Measurements from ENCODE around the gene NONO.

Gene NONO

DNA sequence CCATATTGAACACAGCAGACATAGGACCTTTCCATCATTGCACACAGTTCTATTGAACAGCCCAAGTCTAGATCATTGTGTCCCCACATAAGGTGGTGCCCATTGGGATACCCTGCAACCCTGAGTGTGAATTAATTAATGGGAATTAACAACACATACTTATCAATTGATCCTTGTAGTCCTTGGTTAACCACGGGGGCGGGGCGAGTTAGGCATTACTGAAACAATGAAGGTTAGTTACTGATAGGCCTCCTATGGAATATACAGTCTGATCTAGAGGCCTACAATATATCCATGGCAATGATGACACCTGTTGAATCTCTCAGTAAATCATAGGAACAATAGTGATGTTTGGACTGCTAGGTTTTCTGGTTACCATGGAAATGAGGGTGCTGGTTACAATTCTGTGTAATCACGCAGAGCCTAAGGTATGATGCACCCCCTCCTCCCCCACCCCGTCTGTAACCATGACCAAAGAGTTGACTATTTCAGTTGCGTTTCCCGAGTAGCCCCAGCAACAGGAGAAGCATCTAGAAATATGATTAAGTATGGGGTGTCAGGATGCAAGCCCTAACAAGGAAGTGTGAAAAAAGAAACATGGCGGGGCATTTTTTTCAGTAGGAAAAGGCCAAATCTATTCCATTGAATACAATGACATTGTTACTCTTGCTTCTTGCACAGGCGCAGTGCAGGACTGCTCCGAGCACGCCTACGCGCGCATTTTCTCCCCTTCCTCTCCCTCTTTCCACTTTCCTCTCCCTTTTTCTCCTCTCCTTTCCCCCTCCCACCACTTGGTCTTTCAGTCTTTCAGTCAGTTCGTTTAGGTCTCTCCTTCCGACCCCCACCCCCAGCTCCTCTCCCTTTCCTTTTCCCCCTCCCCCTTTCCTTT, 677 bp upstream of the NONO start:
- peaks cover 18% of the 10 kb centered on the region for H3K4me1 ChIP-seq (ENCODE audit: control insufficient read depth, low read length)
- H4K20me1 ChIP-seq (ENCODE audit: control insufficient read depth, insufficient read depth, low read depth, low read length), result peaks cover 5% of the 10 kb centered on the region; the same call in 1 of the 2 replicates
- H3K27me3 ChIP-seq (ENCODE audit: control insufficient read depth, low read length), result no peaks in the 10 kb centered on the region
- H3K27ac ChIP-seq (ENCODE audit: low read depth, low read length), result peak overlapping the region; percentile 76
- H3K4me3 ChIP-seq (ENCODE audit: low read length), result peak overlapping the region; percentile 93
- H3K9me3 ChIP-seq (ENCODE audit: control insufficient read depth, insufficient read depth, low read length), result no peaks in the 10 kb centered on the region
- no peaks in the 10 kb centered on the region for H3K9me2 ChIP-seq (replicated peaks; ENCODE audit: control insufficient read depth, low read length)
- H3K79me2 ChIP-seq (ENCODE audit: control insufficient read depth, low read length), result peaks cover 47% of the 10 kb centered on the region
- TF ChIP-seq EZH2phosphoT487 (IDR thresholded peaks at IDR 0.05; ENCODE audit: borderline replicate concordance, low read length), result no peak
- TF ChIP-seq, protein P1, sequence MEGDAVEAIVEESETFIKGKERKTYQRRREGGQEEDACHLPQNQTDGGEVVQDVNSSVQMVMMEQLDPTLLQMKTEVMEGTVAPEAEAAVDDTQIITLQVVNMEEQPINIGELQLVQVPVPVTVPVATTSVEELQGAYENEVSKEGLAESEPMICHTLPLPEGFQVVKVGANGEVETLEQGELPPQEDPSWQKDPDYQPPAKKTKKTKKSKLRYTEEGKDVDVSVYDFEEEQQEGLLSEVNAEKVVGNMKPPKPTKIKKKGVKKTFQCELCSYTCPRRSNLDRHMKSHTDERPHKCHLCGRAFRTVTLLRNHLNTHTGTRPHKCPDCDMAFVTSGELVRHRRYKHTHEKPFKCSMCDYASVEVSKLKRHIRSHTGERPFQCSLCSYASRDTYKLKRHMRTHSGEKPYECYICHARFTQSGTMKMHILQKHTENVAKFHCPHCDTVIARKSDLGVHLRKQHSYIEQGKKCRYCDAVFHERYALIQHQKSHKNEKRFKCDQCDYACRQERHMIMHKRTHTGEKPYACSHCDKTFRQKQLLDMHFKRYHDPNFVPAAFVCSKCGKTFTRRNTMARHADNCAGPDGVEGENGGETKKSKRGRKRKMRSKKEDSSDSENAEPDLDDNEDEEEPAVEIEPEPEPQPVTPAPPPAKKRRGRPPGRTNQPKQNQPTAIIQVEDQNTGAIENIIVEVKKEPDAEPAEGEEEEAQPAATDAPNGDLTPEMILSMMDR (IDR thresholded peaks at IDR 0.05; ENCODE audit: low read depth, low read length, poor library complexity, severe bottlenecking), result no peak
- H3K4me2 ChIP-seq (ENCODE audit: low read length), result peak overlapping the region; percentile 71
- H3K36me3 ChIP-seq (ENCODE audit: control insufficient read depth, low read length), result peaks cover 35% of the 10 kb centered on the region
- H3F3A ChIP-seq (ENCODE audit: control insufficient read depth, insufficient read depth), result no peaks in the 10 kb centered on the region

DNA sequence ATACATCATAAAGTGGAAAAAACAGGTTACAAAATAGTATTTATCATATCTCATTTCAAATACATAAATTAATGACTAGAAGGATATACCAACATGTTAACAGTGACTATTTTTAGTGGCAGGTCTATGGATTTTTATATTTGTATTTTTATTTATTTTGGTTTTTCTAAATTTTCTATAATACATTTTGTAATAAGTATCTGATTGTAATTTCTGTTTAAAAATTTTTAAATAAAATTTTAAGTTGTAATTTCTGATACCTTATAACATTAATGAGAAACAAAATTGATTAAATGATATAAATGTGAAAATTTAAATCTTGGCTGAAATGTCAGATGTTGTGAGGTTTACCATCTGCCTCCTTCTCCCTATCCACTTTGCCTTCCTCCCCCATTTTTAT, 2.5 kb downstream of the NONO start:
- Histone ChIP-seq H3K4me1 (ENCODE audit: control insufficient read depth, low read length) (peaks cover 18% of the 10 kb centered on the region), H3K27me3 (ENCODE audit: control insufficient read depth, low read length) (no peaks in the 10 kb centered on the region), H3K9me2 (replicated peaks; ENCODE audit: control insufficient read depth, low read length) (no peaks in the 10 kb centered on the region), H3K36me3 (ENCODE audit: control insufficient read depth, low read length) (peaks cover 57% of the 10 kb centered on the region), H3K4me3 (ENCODE audit: low read length) (peak overlapping the region; percentile 93), H3K9me3 (ENCODE audit: control insufficient read depth, insufficient read depth, low read length) (no peaks in the 10 kb centered on the region), H3K27ac (ENCODE audit: low read depth, low read length) (no peak overlapping the region), H3K79me2 (ENCODE audit: control insufficient read depth, low read length) (peaks cover 76% of the 10 kb centered on the region), H3F3A (ENCODE audit: control insufficient read depth, insufficient read depth) (no peaks in the 10 kb centered on the region), H3K4me2 (ENCODE audit: low read length) (peak overlapping the region; percentile 93), H4K20me1 (ENCODE audit: control insufficient read depth, insufficient read depth, low read depth, low read length) (peaks cover 5% of the 10 kb centered on the region; the same call in 1 of the 2 replicates)
- TF ChIP-seq, protein P1 (IDR thresholded peaks at IDR 0.05; ENCODE audit: low read depth, low read length, poor library complexity, severe bottlenecking), result no peak
- TF ChIP-seq EZH2phosphoT487 (IDR thresholded peaks at IDR 0.05; ENCODE audit: borderline replicate concordance, low read length), result no peak

DNA sequence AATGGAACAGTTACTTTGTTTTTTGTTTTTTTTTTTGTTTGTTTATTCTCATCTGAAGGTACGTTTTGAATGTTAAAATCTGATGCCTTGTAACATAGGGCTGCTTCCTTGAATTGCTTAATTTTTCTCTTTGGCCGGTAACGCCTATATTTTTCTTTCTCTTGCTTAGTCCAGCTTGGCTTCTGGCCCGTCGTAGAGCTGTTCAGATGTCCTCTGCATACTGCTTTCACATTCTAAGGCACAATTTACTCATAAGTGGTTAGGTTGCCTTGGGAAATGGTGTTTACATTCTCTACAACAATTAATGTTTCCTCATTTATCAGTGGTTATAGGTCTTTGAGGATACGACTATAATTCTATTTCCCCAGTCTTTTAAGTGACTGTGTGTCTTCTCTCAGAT, 7.9 kb downstream of the NONO start:
- no peak overlapping the region for H3K4me3 ChIP-seq (ENCODE audit: low read length)
- no peak for TF ChIP-seq EZH2phosphoT487 (IDR thresholded peaks at IDR 0.05; ENCODE audit: borderline replicate concordance, low read length)
- TF ChIP-seq, protein P1 (IDR thresholded peaks at IDR 0.05; ENCODE audit: low read depth, low read length, poor library complexity, severe bottlenecking), result no peak
- no peaks in the 10 kb centered on the region for H3K27me3 ChIP-seq (ENCODE audit: control insufficient read depth, low read length)
- H3K4me1 ChIP-seq (ENCODE audit: control insufficient read depth, low read length), result peaks cover 2% of the 10 kb centered on the region; the same call in 1 of the 2 replicates
- no peak overlapping the region for H3K27ac ChIP-seq (ENCODE audit: low read depth, low read length)
- no peaks in the 10 kb centered on the region for H4K20me1 ChIP-seq (ENCODE audit: control insufficient read depth, insufficient read depth, low read depth, low read length)
- H3F3A ChIP-seq (ENCODE audit: control insufficient read depth, insufficient read depth), result no peaks in the 10 kb centered on the region
- peaks cover 58% of the 10 kb centered on the region for H3K79me2 ChIP-seq (ENCODE audit: control insufficient read depth, low read length)
- no peak overlapping the region for H3K4me2 ChIP-seq (ENCODE audit: low read length)
- H3K36me3 ChIP-seq (ENCODE audit: control insufficient read depth, low read length), result peaks cover 77% of the 10 kb centered on the region
- no peaks in the 10 kb centered on the region for H3K9me3 ChIP-seq (ENCODE audit: control insufficient read depth, insufficient read depth, low read length)
- H3K9me2 ChIP-seq (replicated peaks; ENCODE audit: control insufficient read depth, low read length), result no peaks in the 10 kb centered on the region
